CD1c-positive myeloid dendritic cell (primary cell): ENCODE results near the gene SOWAHA.

ENCODE experiments used
- DNase-seq: peaks from one replicate; pipeline ENCODE4 v3.0.0-alpha.2; 2016; ENCODE audit errors: extremely low spot score

The SOWAHA gene

DNA sequence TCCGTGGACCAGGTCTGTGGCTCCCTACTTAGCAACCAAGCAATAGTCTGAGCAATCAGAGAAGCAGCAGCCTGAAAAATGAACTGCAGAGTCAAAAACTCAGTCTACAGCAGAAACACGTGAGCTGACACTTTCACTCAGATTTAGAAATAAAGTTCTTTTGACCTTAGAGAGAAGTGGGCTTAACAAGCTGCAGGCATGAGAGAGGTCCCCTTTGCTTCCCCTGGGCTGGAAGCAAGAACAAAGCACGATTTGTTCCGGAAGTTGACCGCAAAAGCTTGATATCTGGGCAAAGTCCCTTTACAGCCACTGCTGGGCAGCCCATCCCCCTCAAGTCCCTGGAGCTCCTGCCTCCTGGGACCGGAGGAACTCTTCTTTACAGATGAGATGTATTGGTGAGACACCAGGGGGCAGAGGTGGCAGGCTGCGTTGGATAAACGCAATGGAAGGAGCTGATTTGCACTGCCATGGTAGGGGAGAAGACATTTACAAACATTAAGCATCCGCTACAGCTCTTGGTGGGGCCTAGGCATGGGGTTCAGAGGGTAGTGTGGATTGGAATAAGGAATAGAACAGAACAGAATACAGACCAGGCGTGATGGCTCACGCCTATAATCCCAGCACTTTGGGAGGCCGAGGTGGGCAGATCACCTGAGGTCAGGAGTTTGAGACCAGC lies 5.8 kb upstream of the SOWAHA start:
- no peak for DNase-seq

DNA sequence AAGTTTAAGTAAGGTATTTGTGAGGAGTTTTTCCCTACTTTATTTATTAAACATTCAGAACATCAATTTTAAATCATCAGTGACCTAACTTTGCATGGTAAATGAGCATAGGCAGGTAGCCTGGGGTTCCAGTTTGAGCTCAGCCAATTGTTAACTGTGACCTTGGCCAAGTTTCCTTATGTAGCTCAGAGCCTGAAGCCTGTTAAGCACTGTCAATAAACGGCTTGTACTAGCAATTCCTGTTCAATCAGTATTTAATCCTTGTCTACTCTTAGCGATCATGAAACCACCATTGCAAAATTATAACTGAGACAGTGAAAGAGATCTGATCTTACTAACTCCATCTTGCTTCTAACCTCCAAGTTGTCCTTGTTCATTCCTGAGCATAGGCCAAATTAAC lies 4.7 kb upstream of the SOWAHA start:
- no peak for DNase-seq

GRCh38 chr5:132808866-132809265 lies 4.2 kb upstream of the SOWAHA start:
- DNase-seq, result no peak

DNA sequence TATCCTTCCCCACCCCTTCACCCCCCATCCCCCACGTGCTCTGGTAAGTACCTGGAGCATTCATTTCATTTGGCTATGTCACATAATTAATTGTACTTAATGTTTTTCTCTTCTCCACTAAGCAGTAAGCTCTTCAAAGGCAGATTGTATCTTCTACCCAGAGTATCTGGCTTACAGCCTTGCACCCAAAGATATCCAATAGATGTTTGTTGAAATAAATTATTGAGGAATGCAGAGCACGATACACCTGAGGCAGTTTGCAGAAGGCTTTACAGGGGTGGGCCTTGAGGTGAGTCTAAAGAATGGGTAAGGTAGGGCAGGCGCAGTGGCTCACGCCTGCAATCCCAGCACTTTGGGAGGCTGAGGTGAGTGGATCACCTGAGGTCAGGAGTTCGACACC lies 2.5 kb upstream of the SOWAHA start:
- no peak for DNase-seq

GRCh38 chr5:132812123-132812765 lies 858 bp upstream of the SOWAHA start:
- DNase-seq, result peak; percentile 75

DNA sequence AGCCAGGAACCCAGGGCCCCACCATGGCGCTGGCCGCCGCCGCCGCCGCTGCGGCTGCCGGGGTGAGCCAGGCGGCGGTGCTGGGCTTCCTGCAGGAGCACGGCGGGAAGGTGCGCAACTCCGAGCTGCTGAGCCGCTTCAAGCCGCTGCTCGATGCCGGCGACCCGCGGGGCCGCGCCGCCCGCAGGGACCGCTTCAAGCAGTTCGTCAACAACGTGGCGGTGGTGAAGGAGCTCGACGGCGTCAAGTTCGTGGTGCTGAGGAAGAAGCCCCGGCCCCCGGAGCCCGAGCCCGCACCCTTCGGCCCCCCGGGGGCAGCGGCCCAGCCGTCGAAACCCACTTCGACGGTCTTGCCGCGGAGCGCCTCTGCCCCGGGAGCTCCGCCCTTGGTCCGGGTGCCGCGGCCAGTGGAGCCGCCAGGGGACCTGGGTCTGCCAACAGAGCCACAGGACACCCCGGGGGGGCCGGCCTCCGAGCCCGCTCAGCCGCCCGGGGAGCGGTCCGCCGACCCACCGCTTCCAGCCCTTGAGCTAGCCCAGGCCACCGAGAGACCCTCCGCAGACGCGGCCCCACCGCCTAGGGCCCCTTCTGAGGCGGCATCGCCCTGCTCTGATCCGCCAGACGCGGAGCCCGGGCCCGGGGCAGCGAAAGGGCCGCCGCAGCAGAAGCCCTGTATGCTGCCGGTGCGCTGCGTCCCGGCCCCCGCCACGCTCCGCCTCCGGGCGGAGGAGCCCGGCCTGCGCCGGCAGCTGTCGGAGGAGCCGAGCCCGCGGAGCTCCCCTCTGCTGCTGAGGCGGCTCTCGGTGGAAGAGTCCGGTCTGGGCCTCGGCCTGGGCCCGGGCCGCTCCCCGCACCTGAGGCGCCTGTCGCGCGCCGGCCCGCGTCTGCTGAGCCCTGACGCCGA lies 749 bp downstream of the SOWAHA start:
- no peak for DNase-seq

DNA sequence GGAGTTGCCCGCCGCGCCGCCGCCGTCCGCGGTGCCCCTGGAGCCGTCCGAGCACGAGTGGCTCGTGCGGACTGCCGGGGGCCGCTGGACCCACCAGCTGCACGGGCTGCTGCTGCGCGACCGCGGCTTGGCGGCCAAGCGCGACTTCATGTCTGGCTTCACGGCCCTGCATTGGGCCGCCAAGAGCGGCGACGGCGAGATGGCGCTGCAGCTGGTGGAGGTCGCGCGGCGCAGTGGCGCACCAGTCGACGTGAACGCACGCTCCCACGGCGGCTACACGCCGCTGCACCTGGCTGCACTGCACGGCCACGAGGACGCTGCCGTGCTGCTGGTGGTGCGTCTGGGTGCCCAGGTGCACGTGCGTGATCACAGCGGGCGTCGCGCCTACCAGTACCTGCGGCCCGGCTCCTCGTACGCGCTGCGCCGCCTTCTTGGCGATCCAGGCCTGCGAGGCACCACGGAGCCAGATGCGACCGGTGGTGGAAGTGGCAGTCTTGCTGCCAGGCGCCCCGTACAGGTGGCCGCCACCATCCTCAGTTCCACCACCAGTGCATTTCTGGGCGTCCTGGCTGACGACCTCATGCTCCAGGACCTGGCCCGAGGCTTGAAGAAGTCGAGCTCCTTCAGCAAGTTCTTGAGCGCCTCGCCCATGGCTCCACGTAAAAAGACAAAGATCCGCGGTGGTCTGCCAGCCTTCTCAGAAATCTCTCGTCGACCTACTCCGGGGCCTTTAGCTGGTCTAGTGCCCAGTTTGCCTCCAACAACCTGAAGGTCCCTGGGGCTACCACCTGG lies 1.6 kb downstream of the SOWAHA start:
- no peak for DNase-seq

DNA sequence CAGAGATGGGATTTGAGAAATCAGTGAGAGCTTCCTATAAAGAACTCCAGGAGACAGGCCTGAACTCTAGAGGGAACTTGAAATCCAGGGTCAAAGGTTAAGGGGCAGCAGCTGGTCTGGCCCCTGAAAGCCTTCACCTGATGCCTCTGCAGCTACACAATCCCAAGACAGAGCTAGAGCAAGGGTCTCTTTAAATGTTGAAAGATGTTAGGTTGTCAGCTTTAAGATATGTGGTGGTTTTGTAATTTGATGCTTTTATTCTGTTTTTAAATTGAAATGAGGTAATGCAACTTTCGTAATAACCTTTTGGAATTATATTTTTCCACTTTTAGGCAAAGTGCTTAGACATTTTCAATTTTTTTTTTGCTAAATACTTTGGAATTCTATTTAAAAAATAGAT lies 2.4 kb downstream of the SOWAHA start:
- no peak for DNase-seq

- no peak for DNase-seq
Observed at GRCh38 chr5:132816083-132816482, 3.0 kb downstream of the SOWAHA start.

DNA sequence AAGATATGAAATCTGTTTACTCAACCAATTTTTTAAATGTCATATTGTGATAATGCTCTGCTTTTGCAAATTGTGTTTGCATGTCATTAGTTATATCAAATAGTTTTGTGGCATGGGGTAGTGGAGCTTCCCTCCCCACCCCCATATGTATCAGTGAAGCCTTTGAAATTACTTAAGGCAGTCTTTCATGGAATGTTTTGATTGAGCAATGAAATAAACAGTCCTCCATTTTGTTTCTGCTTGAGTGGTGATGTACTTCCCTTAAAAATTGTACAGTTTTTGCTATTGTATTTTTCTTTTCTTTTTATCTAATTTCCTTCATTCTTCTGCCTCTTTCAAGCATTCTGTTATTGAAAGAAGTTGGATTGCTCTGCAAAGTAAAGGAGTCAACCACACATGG lies 3.5 kb downstream of the SOWAHA start:
- DNase-seq, result no peak

DNA sequence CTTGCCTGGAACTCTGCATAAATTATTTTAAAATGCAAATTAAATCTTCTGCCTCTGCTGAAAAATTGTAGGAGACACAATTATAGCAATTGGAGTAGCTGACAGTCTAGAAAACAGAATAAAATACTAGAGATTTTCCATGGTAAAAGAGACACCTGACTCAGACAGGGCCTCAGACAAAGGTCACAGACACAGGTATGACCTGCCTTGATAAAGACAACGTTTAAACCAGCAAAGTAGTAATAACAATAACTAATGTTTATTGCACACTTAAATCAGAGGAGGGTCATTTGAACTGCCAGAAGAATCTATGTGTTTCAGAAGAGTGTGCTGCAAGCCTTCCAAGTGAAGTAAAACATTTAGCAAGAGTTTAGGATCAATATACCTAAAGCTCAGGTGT lies 3.9 kb downstream of the SOWAHA start:
- no peak for DNase-seq

GRCh38 chr5:132819468-132819867 lies 6.4 kb downstream of the SOWAHA start:
- no peak for DNase-seq

- peak; percentile 93 for DNase-seq
Observed at GRCh38 chr5:132820162-132820754, 7.2 kb downstream of the SOWAHA start.

DNA sequence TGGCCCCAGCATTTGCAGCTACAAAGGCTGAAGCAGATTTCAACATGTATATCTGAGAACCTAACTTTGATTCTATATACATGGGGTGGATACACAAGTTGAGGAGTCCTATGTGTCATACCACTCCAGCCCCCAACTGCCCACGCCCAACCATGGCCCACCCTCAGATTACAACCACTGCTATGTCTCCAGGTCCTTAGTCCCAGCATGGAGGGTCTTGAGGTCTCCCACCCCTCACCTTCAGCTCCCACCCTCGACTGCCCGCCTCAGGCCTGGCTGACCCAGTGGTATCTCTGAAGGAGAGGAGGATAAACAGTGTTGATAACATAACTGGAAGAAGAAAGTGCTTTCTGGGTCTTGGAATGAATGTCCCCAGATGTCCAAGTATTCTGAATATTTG lies 8.2 kb downstream of the SOWAHA start:
- DNase-seq, result no peak

- no peak for DNase-seq
Observed at GRCh38 chr5:132821791-132822190, 8.7 kb downstream of the SOWAHA start.

- no peak for DNase-seq
Observed at GRCh38 chr5:132822650-132823480, 9.8 kb downstream of the SOWAHA start.

GRCh38 chr5:132823481-132824050 lies 10.5 kb downstream of the SOWAHA start:
- DNase-seq, result no peak

DNA sequence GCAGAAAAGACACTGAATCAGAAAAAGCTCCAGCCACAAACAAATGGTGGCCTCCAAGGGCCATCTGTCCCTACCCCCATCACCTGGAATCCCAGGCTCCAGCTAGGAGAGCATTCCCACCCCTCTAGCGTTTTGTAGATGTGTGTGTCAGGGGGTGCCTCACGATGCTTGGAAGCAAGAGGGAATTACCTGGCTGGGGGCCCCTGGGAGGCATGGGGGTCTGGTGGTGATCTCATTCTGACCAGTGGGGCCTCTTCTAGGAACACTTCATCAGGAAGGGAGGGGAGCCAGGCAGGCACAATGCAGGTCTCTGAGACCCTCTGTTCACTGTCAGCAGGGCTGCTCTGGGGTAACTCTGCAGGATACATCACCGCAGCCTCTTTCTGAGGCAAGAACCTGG lies 11.3 kb downstream of the SOWAHA start:
- DNase-seq, result no peak

DNA sequence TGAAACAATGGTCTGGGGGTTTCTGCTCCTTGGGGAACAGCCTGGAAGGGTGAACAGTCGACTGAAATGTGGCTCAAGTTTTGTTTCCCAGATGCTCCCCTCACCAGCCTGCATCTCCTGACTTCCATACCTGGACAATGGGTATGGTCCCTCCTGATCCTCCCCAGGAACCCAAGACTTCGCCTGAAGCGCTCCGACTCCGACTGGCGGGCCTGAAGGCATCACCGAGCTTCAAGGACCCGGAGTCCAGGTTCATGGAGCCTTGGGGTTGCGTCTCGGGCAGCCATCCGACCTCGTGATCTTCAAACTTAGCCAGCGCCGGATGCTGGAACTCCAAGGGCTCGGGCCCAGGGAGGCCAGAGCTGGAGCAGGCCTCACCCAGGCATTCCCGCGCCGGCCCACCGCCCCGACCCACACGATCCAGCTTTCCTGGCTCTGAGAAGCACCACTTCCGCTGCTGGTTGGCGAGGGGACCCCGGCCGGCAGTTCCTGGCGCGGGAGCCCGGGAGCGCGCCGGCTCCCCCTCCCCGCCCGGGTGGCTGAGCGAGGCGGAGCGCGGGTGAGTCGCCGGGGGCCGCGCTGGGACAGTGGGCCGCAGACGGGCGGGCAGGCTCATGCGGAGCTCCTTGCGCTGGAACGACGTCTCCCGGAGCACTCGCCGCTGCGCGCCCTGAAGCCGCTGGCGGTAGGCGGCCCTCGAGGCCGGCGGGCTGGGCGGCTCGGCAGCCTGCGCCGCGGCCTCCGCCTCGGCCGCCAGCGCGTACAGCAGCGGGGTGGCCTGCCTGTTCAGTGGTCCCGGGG lies 12.1 kb downstream of the SOWAHA start:
- DNase-seq, result no peak
